NCI-H2029 (cell line): ENCODE data around the gene ST3GAL6.

Experiments used
- DNase-seq: peaks from one replicate; lab custom pipeline; 2025; lab: John Stamatoyannopoulos, UW

The ST3GAL6 gene

GRCh38 chr3:98740324-98740723, 22.8 kb upstream of the ST3GAL6 start:
- DNase-seq = no peak

GRCh38 chr3:98741121-98741716, 21.9 kb upstream of the ST3GAL6 start:
- no peak for DNase-seq

GRCh38 chr3:98743071-98743470, 20.1 kb upstream of the ST3GAL6 start:
- DNase-seq = no peak

- no peak for DNase-seq
These were observed 18.9 kb upstream of the ST3GAL6 start for GRCh38 chr3:98744283-98744682.

- no peak for DNase-seq
These were observed 17.4 kb upstream of the ST3GAL6 start for GRCh38 chr3:98745718-98746117.

GRCh38 chr3:98746122-98746521, 17.0 kb upstream of the ST3GAL6 start:
- no peak for DNase-seq

- DNase-seq = no peak
These were observed 16.3 kb upstream of the ST3GAL6 start for GRCh38 chr3:98746882-98747281.

GRCh38 chr3:98750276-98750919, 12.7 kb upstream of the ST3GAL6 start:
- DNase-seq = no peak

GRCh38 chr3:98754483-98754882, 8.7 kb upstream of the ST3GAL6 start:
- no peak for DNase-seq

GRCh38 chr3:98755601-98756000, 7.5 kb upstream of the ST3GAL6 start:
- DNase-seq = no peak

GRCh38 chr3:98759629-98760028, 3.5 kb upstream of the ST3GAL6 start:
- DNase-seq = no peak

- DNase-seq = no peak
These were observed 1.4 kb upstream of the ST3GAL6 start for GRCh38 chr3:98761643-98762229.

GRCh38 chr3:98763819-98764418, 779 bp downstream of the ST3GAL6 start:
- no peak for DNase-seq

GRCh38 chr3:98764472-98764884, 1.3 kb downstream of the ST3GAL6 start:
- DNase-seq = no peak

- DNase-seq = no peak
These were observed 2.6 kb downstream of the ST3GAL6 start for GRCh38 chr3:98765721-98766120.

- DNase-seq = no peak
These were observed 3.8 kb downstream of the ST3GAL6 start for GRCh38 chr3:98766924-98767323.

GRCh38 chr3:98768961-98769360, 5.8 kb downstream of the ST3GAL6 start:
- DNase-seq = no peak

- no peak for DNase-seq
These were observed 6.3 kb downstream of the ST3GAL6 start for GRCh38 chr3:98769448-98769847.

- no peak for DNase-seq
These were observed 7.3 kb downstream of the ST3GAL6 start for GRCh38 chr3:98770261-98771039.

GRCh38 chr3:98772022-98772421, 8.9 kb downstream of the ST3GAL6 start:
- DNase-seq = no peak

- DNase-seq = no peak
These were observed 12.5 kb downstream of the ST3GAL6 start for GRCh38 chr3:98775459-98776139.

GRCh38 chr3:98776140-98776493, 13.0 kb downstream of the ST3GAL6 start:
- no peak for DNase-seq
